Ascending aorta (tissue), 2 donors: ENCODE measurements around the gene PPARGC1A. TPM values are rescaled to one million over a fixed set of nuclear protein-coding genes. Genes with fewer than 3 reads are reported as not detected.

Experiments used
- DNase-seq, 2 donors: peaks; one replicate each; pipeline ENCODE4 v3.0.0-alpha.2; 2019; ENCODE audit warnings: low spot score in 2 of 2
- H3K27ac ChIP-seq, 2 donors: fragments of 200-600 bp; sonication (generic); one replicate each; pipeline ENCODE4 v1.5.1; 2016 to 2017; ENCODE audit warnings: mild to moderate bottlenecking in 1 of 2
- H3K27me3 ChIP-seq: fragments of 200-600 bp; sonication (generic); one replicate; pipeline ENCODE4 v1.5.1; 2017
- H3K36me3 ChIP-seq, 2 donors: fragments of 200-600 bp; sonication (generic); one replicate each; pipeline ENCODE4 v1.5.1; 2016
- H3K4me1 ChIP-seq, 2 donors: fragments of 200-600 bp; sonication (generic); one replicate each; pipeline ENCODE4 v1.5.1; 2016 to 2017; ENCODE audit warnings: mild to moderate bottlenecking in 1 of 2
- H3K4me3 ChIP-seq, 2 donors: fragments of 200-600 bp; sonication (generic); one replicate each; pipeline ENCODE4 v1.5.1; 2016 to 2017; ENCODE audit warnings: mild to moderate bottlenecking in 1 of 2
- H3K9me3 ChIP-seq, 2 donors: fragments of 200-600 bp; sonication (generic); one replicate each; pipeline ENCODE4 v1.5.1; 2016
- CTCF ChIP-seq, 3 experiments: fragments of 200-600 bp in 2 of 3; fragments of 450-650 bp in 1 of 3; sonication (generic) in 2 of 3; IDR thresholded peaks; one replicate each; pipeline ENCODE4 v1.5.1; 2016 to 2019; ENCODE audit warnings: antibody characterized with exemption in 3 of 3, mild to moderate bottlenecking in 1 of 3, moderate library complexity in 1 of 3
- intact Hi-C: fragments of 100-400 bp; cut with DNase I; formaldehyde crosslinking; loops from one replicate; pipeline ENCODE4 v1.15.1; 2023
- total RNA-seq: library from RNA; depleted of rRNA; stranded (reverse); fragments of >200 nt; gene quantifications from one replicate; pipeline ENCODE4 v1.1.0, GENCODE V29; 2016

Gene PPARGC1A
- total RNA-seq, 1 donor from 2014 or later: 1.7 TPM

DNA sequence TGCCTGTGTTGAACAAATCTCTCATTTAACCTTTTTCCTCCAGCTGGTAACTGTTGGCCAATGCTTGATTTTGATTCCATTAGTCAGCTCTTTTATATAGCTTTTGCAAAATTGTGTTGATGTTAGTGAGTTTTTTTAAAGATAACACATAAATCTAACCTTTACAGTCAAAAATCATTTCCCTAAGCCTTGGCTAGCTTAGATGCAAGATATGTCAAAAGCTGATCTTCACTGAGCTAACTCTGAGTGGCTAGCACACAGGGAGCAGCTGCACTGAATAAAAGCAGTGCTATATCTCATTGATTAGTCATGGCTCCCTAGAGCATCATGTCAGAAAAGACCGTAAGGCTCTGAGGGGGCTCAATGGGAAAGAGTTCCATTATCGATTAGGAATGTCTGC is 78.7 kb downstream of the PPARGC1A start:
- no peak for TF ChIP-seq CTCF (IDR thresholded peaks at IDR 0.05)
- H3K9me3 ChIP-seq: peaks cover 0 to 3% of the 10 kb centered on the region in 2 donors
- H3K4me1 ChIP-seq: no peaks in the 10 kb centered on the region
- H3K36me3 ChIP-seq: no peaks in the 10 kb centered on the region
- intact Hi-C loops: no loop called here
- H3K27ac ChIP-seq: no peak overlapping the region
- no peaks in the 10 kb centered on the region for H3K27me3 ChIP-seq
- no peak overlapping the region for H3K4me3 ChIP-seq
- no peak for DNase-seq

GRCh38 chr4:23805450-23805851 is 84.4 kb downstream of the PPARGC1A start:
- TF ChIP-seq CTCF (IDR thresholded peaks at IDR 0.05): no peak
- H3K27ac ChIP-seq: no peak overlapping the region
- no peak for DNase-seq
- H3K4me3 ChIP-seq: no peak overlapping the region
- peaks cover 0 to 3% of the 10 kb centered on the region in 2 donors for H3K9me3 ChIP-seq
- no peaks in the 10 kb centered on the region for H3K4me1 ChIP-seq
- H3K27me3 ChIP-seq: no peaks in the 10 kb centered on the region
- intact Hi-C loops: no loop called here
- H3K36me3 ChIP-seq: no peaks in the 10 kb centered on the region

- Histone ChIP-seq H3K9me3 (no peaks in the 10 kb centered on the region), H3K4me1 (no peaks in the 10 kb centered on the region), H3K4me3 (no peak overlapping the region), H3K27me3 (no peaks in the 10 kb centered on the region), H3K27ac (no peak overlapping the region), H3K36me3 (no peaks in the 10 kb centered on the region)
- intact Hi-C loops: no loop called here
- DNase-seq: peak in 1 of 2 donors; percentile 72
- no peak for TF ChIP-seq CTCF (IDR thresholded peaks at IDR 0.05)
Observed at GRCh38 chr4:23789762-23790161, 100.1 kb downstream of the PPARGC1A start.

- Histone ChIP-seq H3K4me3 (no peak overlapping the region), H3K4me1 (no peaks in the 10 kb centered on the region), H3K27ac (no peak overlapping the region), H3K36me3 (no peaks in the 10 kb centered on the region), H3K9me3 (no peaks in the 10 kb centered on the region), H3K27me3 (no peaks in the 10 kb centered on the region)
- no peak for TF ChIP-seq CTCF (IDR thresholded peaks at IDR 0.05)
- no peak for DNase-seq
- intact Hi-C loops: no loop called here
Observed at GRCh38 chr4:23788460-23788859, 101.4 kb downstream of the PPARGC1A start.

- Histone ChIP-seq H3K27ac (no peak overlapping the region), H3K9me3 (no peaks in the 10 kb centered on the region), H3K4me3 (no peak overlapping the region), H3K4me1 (no peaks in the 10 kb centered on the region), H3K27me3 (no peaks in the 10 kb centered on the region), H3K36me3 (no peaks in the 10 kb centered on the region)
- intact Hi-C loops: no loop called here
- no peak for DNase-seq
- TF ChIP-seq CTCF (IDR thresholded peaks at IDR 0.05): no peak
Observed at GRCh38 chr4:23788027-23788426, 101.8 kb downstream of the PPARGC1A start.

DNA sequence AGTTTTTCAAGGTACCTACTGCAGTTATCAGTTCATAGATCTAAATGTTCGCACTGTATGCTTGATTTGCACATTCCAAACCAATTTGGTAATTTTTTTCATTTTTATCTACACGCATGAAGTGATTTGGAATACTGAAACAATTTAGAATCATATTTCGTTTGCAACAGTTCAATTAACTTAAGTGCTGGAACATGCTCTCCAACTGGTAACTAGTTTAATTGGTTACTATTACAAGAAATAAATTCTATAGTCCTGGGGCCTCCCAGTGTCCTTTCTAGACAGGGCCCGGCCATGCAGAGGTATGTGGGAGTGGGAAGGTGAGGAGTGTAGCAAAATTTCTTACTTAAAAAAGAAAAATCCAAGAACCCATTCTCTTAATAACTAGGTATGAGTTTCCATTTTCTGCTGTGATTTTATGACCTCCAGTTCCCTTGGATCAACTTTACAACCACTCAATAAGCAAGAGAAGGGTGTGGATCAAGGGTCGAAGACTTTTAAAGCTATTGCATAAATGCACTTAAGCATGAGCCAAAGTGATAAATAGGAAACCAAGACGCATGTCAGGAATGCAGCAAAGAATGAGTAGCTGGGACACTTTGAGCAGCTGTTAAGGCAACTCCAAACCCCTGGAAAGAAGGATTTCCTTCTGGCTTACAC is 106.9 kb downstream of the PPARGC1A start:
- Histone ChIP-seq H3K4me1 (no peaks in the 10 kb centered on the region), H3K36me3 (no peaks in the 10 kb centered on the region), H3K27ac (no peak overlapping the region), H3K27me3 (no peaks in the 10 kb centered on the region), H3K9me3 (no peaks in the 10 kb centered on the region), H3K4me3 (no peak overlapping the region)
- no peak for DNase-seq
- intact Hi-C loops: no loop called here
- TF ChIP-seq CTCF (IDR thresholded peaks at IDR 0.05): no peak
